Left kidney (tissue), 2 donors: ENCODE data around the gene MYO1C. TPM values are rescaled to one million over a fixed set of nuclear protein-coding genes. Genes with fewer than 3 reads are reported as not detected.

Source experiments
- DNase-seq: peaks from one replicate; pipeline ENCODE4 v3.0.0-alpha.2; 2013
- polyA plus RNA-seq: library from polyadenylated mRNA; unstranded; fragments of 120-200 nt; gene quantifications from one replicate; pipeline ENCODE4 v1.2.1, GENCODE V29; 2013; ENCODE audit not compliant: insufficient read length

MYO1C gene
- polyA plus RNA-seq, 1 donor = 61.1 TPM

- no peak for DNase-seq
Measured at GRCh38 chr17:1486802-1487695, 5.4 kb downstream of the MYO1C start.

GRCh38 chr17:1485423-1486376 lies 6.8 kb downstream of the MYO1C start:
- no peak for DNase-seq

- peak; percentile 73 for DNase-seq
Measured at GRCh38 chr17:1484676-1485422, 7.6 kb downstream of the MYO1C start.

- no peak for DNase-seq
Measured at GRCh38 chr17:1484060-1484535, 8.4 kb downstream of the MYO1C start.

GRCh38 chr17:1482680-1483079 lies 9.8 kb downstream of the MYO1C start:
- DNase-seq = no peak

- DNase-seq = no peak
Measured at GRCh38 chr17:1481736-1482135, 10.8 kb downstream of the MYO1C start.

- no peak for DNase-seq
Measured at GRCh38 chr17:1480747-1481465, 11.6 kb downstream of the MYO1C start.

- DNase-seq = no peak
Measured at GRCh38 chr17:1478418-1478817, 14.1 kb downstream of the MYO1C start.

- no peak for DNase-seq
Measured at GRCh38 chr17:1475321-1475854, 17.1 kb downstream of the MYO1C start.

GRCh38 chr17:1474402-1475189 lies 17.9 kb downstream of the MYO1C start:
- no peak for DNase-seq

- no peak for DNase-seq
Measured at GRCh38 chr17:1473841-1474240, 18.6 kb downstream of the MYO1C start.

- DNase-seq = no peak
Measured at GRCh38 chr17:1473170-1473569, 19.3 kb downstream of the MYO1C start.

GRCh38 chr17:1471911-1472821 lies 20.3 kb downstream of the MYO1C start:
- DNase-seq = no peak

GRCh38 chr17:1471490-1471889 lies 21.0 kb downstream of the MYO1C start:
- no peak for DNase-seq

GRCh38 chr17:1470755-1471462 lies 21.6 kb downstream of the MYO1C start:
- no peak for DNase-seq

- DNase-seq = no peak
Measured at GRCh38 chr17:1470071-1470754, 22.3 kb downstream of the MYO1C start.

- no peak for DNase-seq
Measured at GRCh38 chr17:1469231-1469852, 23.1 kb downstream of the MYO1C start.
